HK-2 (cell line): Measurements from ENCODE around the gene RXFP2.
A peak's percentile ranks its signal among the peaks of the same experiment; 100 is the strongest.

Experiments used
- DNase-seq: peaks from one replicate; pipeline ENCODE4 v3.0.0-alpha.2; 2018; ENCODE audit not compliant: unreplicated experiment

RXFP2 gene

GRCh38 chr13:31826521-31826920 lies 87.2 kb downstream of the RXFP2 start:
- no peak for DNase-seq

- no peak for DNase-seq
Observed at GRCh38 chr13:31827707-31828106, 88.4 kb downstream of the RXFP2 start.

GRCh38 chr13:31835932-31836331 lies 96.6 kb downstream of the RXFP2 start:
- DNase-seq: no peak

GRCh38 chr13:31843044-31843443 lies 103.7 kb downstream of the RXFP2 start:
- no peak for DNase-seq

- peak; percentile 76 for DNase-seq
Observed at GRCh38 chr13:31846182-31846938, 107.0 kb downstream of the RXFP2 start.

- no peak for DNase-seq
Observed at GRCh38 chr13:31846961-31847752, 107.8 kb downstream of the RXFP2 start.

GRCh38 chr13:31848621-31849020 lies 109.3 kb downstream of the RXFP2 start:
- no peak for DNase-seq

GRCh38 chr13:31849206-31849605 lies 109.9 kb downstream of the RXFP2 start:
- DNase-seq: no peak

- DNase-seq: no peak
Observed at GRCh38 chr13:31850041-31850555, 110.8 kb downstream of the RXFP2 start.

- no peak for DNase-seq
Observed at GRCh38 chr13:31851216-31851615, 111.9 kb downstream of the RXFP2 start.
